Spinal cord (tissue), 10 donors: ENCODE results near the gene GRIK4. TPM values are rescaled to one million over a fixed set of nuclear protein-coding genes. Genes with fewer than 3 reads are reported as not detected.

Experiments used
- DNase-seq, 6 donors: peaks; one replicate each; pipeline versions ENCODE4 v3.0.0 to v3.0.0-alpha.2; 2013 to 2015; ENCODE audit warnings: low spot score in 6 of 6, low read depth in 4 of 6
- H3K27ac ChIP-seq: one replicate; pipeline ENCODE4 v1.5.1; 2013; ENCODE audit warnings: low read depth, low read length, control low read depth
- H3K27me3 ChIP-seq: one replicate; pipeline ENCODE4 v1.6.1; 2013; ENCODE audit warnings: low read length; ENCODE audit not compliant: control insufficient read depth, insufficient read depth
- H3K36me3 ChIP-seq: one replicate; pipeline ENCODE4 v1.6.1; 2013; ENCODE audit warnings: low read length; ENCODE audit not compliant: control insufficient read depth, insufficient read depth
- H3K4me1 ChIP-seq: one replicate; pipeline ENCODE4 v1.6.1; 2013; ENCODE audit warnings: low read length; ENCODE audit not compliant: control insufficient read depth, insufficient read depth
- H3K4me3 ChIP-seq: one replicate; pipeline ENCODE4 v1.5.1; 2013; ENCODE audit warnings: low read depth, low read length, control low read depth
- H3K9me3 ChIP-seq: one replicate; pipeline ENCODE4 v1.6.1; 2013; ENCODE audit warnings: low read length; ENCODE audit not compliant: control insufficient read depth, insufficient read depth
- whole genome bisulfite sequencing: methylation state at CpG from one replicate; pipeline ENCODE4 v1.1.5; 2013; ENCODE audit warnings: missing lambda C conversion rate; ENCODE audit not compliant: insufficient coverage; 5-methylcytosine and 5-hydroxymethylcytosine counted together
- polyA plus RNA-seq, 2 donors: library from polyadenylated mRNA; unstranded; fragments of 120-200 nt; gene quantifications; one replicate each; pipeline ENCODE4 v1.2.1, GENCODE V29; 2013; ENCODE audit not compliant: insufficient read length in 2 of 2
- total RNA-seq, 2 donors: library from RNA; depleted of rRNA in 1 of 2; stranded (reverse); fragments of 120-200 nt in 1 of 2; fragments of >200 nt in 1 of 2; gene quantifications; one replicate each; pipeline versions ENCODE4 v1.2.3 to v1.2.4, GENCODE V29; 2013 to 2014
- donor health status: healthy.

GRIK4 gene
- total and polyA plus RNA-seq, 4 donors: 5.2 to 23.2 (median 12.3) TPM

DNA sequence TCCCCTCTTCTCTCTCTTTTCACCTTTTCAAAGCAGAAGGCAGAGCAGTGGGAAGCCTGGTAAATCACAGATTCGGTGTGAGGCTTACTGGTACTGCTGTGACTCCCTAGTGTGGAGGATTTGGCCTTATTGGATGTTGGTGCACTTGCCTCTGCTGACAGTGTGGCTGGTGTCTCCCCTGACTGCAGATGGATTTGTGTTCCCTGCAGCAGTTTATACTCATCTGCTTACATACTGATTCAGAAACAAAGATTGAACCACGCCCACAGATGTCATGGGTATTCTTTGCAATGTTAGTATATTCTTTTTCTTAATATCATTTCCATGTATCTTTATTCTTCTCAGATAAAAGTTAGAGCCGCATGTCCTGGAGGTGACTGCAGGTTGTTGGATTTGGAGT lies 26.8 kb upstream of the GRIK4 start:
- H3K27me3 ChIP-seq: no peaks in the 10 kb centered on the region
- no peak overlapping the region for H3K27ac ChIP-seq
- H3K4me3 ChIP-seq: no peak overlapping the region
- H3K4me1 ChIP-seq: no peaks in the 10 kb centered on the region
- WGBS: no CpG with 5 or more reads among the region's 3 CpGs
- DNase-seq: no peak
- H3K36me3 ChIP-seq: peaks cover 37% of the 10 kb centered on the region
- no peaks in the 10 kb centered on the region for H3K9me3 ChIP-seq

DNA sequence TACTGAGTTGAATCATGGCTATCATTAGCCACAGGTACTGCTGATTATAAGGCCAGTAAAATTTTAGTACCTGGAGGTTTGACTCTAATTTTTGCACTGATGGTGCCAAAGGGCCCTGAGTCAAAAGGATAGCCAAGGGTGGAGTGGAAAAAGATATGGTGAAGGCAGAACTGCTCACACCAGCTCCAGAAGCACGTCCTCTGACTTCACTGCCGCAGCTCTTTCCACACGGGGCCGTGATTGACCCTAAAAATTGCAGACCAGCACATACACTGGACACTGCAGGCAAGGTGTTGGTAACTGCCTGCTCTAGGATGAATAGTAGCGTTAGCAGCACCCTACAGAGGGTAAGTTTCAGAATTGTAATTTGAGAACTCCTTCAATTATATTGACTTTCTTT lies 25.4 kb upstream of the GRIK4 start:
- H3K36me3 ChIP-seq: peaks cover 35% of the 10 kb centered on the region
- 94% methylated on average over 4 of the region's 5 CpGs for WGBS

DNA sequence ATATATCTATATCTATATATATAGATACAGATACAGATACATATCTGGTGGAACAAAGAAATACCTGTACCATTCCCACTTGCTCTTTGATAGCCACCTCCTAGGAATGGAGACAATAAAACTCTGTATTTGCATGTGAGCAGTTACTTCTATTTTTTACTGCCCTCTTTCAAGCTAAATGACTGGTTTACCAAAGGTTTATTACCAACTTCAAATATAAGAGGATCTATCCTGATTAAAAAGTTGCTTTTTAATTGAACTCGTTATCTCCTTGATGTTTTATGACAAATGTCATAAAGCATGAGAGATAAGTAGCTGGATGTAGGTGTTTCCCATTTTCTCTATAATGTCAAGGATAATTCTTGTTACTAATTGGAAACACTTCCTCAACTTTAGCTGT lies 21.7 kb upstream of the GRIK4 start:
- DNase-seq: no peak
- no peak overlapping the region for H3K27ac ChIP-seq
- no peaks in the 10 kb centered on the region for H3K9me3 ChIP-seq
- WGBS: no CpG with 5 or more reads among the region's 1 CpG
- H3K36me3 ChIP-seq: peaks cover 16% of the 10 kb centered on the region
- H3K27me3 ChIP-seq: no peaks in the 10 kb centered on the region
- no peaks in the 10 kb centered on the region for H3K4me1 ChIP-seq
- H3K4me3 ChIP-seq: no peak overlapping the region

More for the DNA sequence above, 25.4 kb upstream of the GRIK4 start:
- DNase-seq: no peak
- Histone ChIP-seq H3K27ac (no peak overlapping the region), H3K27me3 (no peaks in the 10 kb centered on the region), H3K9me3 (no peaks in the 10 kb centered on the region), H3K4me1 (no peaks in the 10 kb centered on the region), H3K4me3 (no peak overlapping the region)

DNA sequence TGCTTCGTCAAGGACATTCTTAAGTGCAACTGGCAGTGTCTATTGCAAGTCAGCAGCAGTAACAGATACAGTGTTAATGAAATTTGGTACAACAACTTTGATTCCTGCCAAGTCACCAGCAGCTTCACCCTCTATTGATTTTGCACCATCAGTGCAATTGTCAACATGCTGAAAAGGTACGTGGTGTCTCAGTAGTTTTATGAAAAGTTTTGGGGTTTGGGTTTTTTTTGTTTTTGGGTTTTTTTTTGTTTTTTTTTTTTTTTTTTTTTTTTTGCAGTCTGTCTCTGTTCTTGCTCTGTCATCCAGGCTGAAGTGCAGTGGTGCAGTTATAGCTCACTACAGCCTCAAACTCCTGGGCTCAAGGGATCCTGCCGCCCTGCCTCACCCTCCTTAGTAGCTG lies 19.1 kb upstream of the GRIK4 start:
- H3K9me3 ChIP-seq: no peaks in the 10 kb centered on the region
- WGBS: 60% methylated on average over 1 of the region's 3 CpGs
- no peaks in the 10 kb centered on the region for H3K4me1 ChIP-seq
- H3K4me3 ChIP-seq: no peak overlapping the region
- peaks cover 7% of the 10 kb centered on the region for H3K36me3 ChIP-seq
- H3K27ac ChIP-seq: no peak overlapping the region
- DNase-seq: no peak
- H3K27me3 ChIP-seq: no peaks in the 10 kb centered on the region

GRCh38 chr11:120494595-120494994 lies 17.0 kb upstream of the GRIK4 start:
- no peak overlapping the region for H3K4me3 ChIP-seq
- no peaks in the 10 kb centered on the region for H3K4me1 ChIP-seq
- H3K27me3 ChIP-seq: no peaks in the 10 kb centered on the region
- DNase-seq: no peak
- H3K27ac ChIP-seq: no peak overlapping the region
- WGBS: no CpG with 5 or more reads among the region's 2 CpGs
- no peaks in the 10 kb centered on the region for H3K9me3 ChIP-seq
- peaks cover 7% of the 10 kb centered on the region for H3K36me3 ChIP-seq

- WGBS: 89% methylated on average over 4 of the region's 8 CpGs
- no peaks in the 10 kb centered on the region for H3K36me3 ChIP-seq
- H3K27ac ChIP-seq: no peak overlapping the region
- no peaks in the 10 kb centered on the region for H3K9me3 ChIP-seq
- H3K4me1 ChIP-seq: peaks cover 4% of the 10 kb centered on the region
- no peak for DNase-seq
- no peak overlapping the region for H3K4me3 ChIP-seq
- H3K27me3 ChIP-seq: no peaks in the 10 kb centered on the region
These were observed 12.5 kb upstream of the GRIK4 start for GRCh38 chr11:120499088-120499487.

DNA sequence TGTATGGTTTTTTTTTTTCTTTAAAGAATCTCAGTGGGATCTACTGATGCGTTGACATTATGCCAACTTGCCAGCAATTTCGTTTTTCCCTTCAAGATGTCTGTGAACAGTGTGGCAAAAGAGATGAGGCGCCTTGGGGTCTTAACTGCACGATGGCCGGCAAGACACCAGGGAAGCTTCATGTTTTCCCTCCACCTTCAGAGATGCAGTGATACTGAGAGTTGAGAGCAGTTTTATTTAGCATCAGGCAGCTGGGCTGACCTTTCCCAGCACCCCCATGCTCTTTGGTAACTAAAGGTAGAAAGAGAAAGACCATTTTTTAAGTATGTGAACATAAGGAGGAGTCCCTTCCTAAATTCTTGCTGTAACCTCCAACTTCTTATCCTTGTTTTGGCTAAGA lies 11.7 kb upstream of the GRIK4 start:
- no peaks in the 10 kb centered on the region for H3K36me3 ChIP-seq
- H3K9me3 ChIP-seq: no peaks in the 10 kb centered on the region
- H3K4me1 ChIP-seq: peaks cover 4% of the 10 kb centered on the region
- no peak overlapping the region for H3K27ac ChIP-seq
- no peaks in the 10 kb centered on the region for H3K27me3 ChIP-seq
- WGBS: 82% methylated on average over 2 of the region's 5 CpGs
- DNase-seq: no peak
- no peak overlapping the region for H3K4me3 ChIP-seq

DNA sequence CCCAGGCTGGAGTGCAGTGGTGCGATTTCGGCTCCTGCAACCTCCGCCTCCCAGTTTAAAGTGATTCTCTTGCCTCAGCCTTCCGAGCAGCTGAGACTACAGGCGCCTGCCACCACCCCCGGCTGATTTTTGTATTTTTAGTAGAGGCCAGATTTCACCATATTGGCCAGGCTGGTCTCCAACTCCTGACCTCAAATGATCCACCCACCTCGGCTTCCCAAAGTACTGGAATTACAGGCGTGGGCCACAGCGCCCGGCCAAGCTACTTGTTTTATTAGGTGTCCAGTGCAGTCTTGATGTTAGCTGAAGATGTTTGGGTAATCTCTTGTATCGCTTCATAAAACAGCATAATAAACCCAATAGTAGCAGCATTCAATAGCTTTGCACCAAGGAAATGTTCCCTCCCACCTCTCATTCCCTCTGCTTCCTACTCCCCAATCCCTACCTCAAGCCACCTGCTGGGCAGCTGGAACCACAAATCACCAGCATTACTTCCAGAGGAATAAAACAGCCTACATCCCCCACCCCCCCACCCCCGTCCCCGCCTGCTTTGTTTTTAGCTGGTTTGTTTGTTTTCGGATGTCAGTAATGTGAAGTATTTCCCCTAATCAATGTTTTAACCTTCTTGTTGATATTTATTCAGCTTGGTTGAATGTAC lies 11.0 kb upstream of the GRIK4 start:
- DNase-seq: peak in 1 of 6 donors; percentile 44
- Histone ChIP-seq H3K9me3 (no peaks in the 10 kb centered on the region), H3K27ac (no peak overlapping the region), H3K4me3 (no peak overlapping the region), H3K36me3 (no peaks in the 10 kb centered on the region), H3K4me1 (peaks cover 4% of the 10 kb centered on the region), H3K27me3 (no peaks in the 10 kb centered on the region)
- 53% methylated on average over 4 of the region's 14 CpGs for WGBS

DNA sequence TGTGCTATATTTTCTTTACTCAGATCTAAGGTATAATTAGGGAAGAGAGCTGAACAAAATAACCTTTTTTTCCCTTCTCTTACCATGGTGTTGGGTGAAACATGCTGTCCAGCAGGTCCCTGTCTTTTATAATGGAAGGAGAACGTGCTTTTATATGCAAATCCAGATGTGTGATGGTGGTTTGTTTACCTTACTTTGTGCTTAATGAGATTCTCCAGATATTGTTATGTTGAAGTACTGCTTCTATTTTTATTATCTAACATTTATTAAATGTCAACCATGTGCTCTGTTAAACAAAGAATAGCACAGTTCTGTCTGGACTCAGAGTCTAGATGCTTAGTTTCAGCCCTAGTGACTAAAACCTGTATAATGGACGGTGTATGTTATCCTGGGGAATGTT lies 10.1 kb upstream of the GRIK4 start:
- Histone ChIP-seq H3K9me3 (no peaks in the 10 kb centered on the region), H3K4me3 (no peak overlapping the region), H3K27me3 (no peaks in the 10 kb centered on the region), H3K27ac (no peak overlapping the region), H3K36me3 (no peaks in the 10 kb centered on the region), H3K4me1 (peaks cover 4% of the 10 kb centered on the region)
- no CpG with 5 or more reads among the region's 2 CpGs for WGBS
- no peak for DNase-seq

DNA sequence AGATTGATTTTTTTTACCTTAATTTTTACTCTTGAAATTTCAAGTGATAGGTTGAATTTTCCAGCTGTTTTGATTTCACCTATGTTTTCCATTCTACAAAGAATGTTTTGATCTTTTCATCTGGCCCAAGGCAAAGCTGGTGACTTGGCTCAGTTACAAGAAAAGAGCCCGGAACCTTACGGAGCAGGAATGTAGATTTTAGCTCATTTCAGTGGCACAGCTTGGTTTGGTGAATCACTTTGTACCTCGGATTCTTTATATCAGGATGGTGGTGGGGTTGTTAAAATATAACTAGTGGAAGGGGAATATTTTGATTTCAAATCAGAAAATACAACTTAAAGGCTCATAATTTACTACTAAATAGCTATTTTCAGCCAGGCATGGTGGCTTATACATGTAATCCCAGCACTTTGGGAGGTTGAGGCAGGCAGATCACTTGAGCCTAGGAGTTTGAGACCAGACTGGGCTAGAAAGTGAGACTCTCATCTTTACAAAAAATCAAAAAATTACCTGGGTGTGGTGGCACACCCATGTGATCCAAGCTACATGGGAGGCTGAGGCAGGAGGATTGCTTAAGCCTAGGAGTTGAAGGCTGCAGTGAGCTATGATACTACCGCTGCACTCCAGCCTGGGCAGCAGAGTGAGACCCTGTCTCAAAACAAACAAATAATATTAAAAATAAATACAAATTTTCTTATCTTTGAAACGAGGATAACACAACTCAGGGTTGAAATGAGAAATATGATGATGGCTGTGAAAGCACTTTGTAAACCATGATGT lies 9.4 kb upstream of the GRIK4 start:
- Histone ChIP-seq H3K36me3 (no peaks in the 10 kb centered on the region), H3K27ac (no peak overlapping the region), H3K9me3 (no peaks in the 10 kb centered on the region), H3K27me3 (no peaks in the 10 kb centered on the region), H3K4me1 (peaks cover 4% of the 10 kb centered on the region), H3K4me3 (no peak overlapping the region)
- 39% methylated on average over 2 of the region's 5 CpGs for WGBS
- DNase-seq: no peak
